Right renal cortex interstitium (tissue), 3 donors: ENCODE measurements around the gene AR. TPM values are rescaled to one million over a fixed set of nuclear protein-coding genes. Genes with fewer than 3 reads are reported as not detected.

Source experiments
- DNase-seq, 3 donors: peaks; one replicate each; pipeline ENCODE4 v3.0.0-alpha.2; 2013; ENCODE audit warnings: low read depth in 3 of 3, low spot score in 2 of 3
- polyA plus RNA-seq, 3 donors: library from polyadenylated mRNA; unstranded; fragments of 120-200 nt; gene quantifications; one replicate each; pipeline ENCODE4 v1.2.1, GENCODE V29; 2013; ENCODE audit not compliant: insufficient read length in 3 of 3

Gene AR
- polyA plus RNA-seq, 3 donors, result 3.5 to 4.0 (median 3.6) TPM

GRCh38 chrX:67563469-67564448, 19.9 kb downstream of the AR start:
- DNase-seq, result no peak

GRCh38 chrX:67564475-67564874, 20.7 kb downstream of the AR start:
- DNase-seq, result no peak

DNA sequence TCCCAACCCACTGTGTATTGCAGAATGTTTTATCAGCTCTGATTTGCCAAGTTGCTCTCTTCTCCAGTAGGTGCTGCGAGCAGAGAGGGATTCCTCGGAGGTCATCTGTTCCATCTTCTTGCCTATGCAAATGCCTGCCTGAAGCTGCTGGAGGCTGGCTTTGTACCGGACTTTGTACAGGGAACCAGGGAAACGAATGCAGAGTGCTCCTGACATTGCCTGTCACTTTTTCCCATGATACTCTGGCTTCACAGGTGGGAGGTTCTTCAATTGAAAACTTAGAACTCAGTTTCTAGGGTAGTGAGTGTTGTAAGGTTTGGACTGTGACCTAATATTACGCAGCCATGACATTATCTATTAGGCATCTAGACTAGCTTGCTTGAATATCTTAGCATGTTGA, 24.9 kb downstream of the AR start:
- no peak for DNase-seq

DNA sequence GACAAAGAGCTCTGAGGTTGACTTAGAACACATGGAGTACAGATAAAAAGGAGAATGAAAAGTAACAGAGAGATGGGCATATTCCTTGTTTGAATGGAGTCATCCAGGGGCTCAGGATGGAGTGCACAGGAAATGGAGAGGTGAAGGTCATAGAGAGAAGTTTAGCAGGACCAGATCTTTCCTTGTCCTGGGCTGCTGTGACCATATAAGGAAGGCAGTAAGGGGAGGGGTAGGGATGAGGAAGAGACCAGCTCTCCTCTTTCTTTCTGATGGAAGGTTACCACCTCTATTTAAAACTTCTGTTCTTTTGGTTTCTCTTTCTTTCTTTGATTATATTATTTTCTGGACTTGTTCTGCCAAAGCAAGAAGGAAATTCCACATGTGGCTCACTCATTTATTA, 27.0 kb downstream of the AR start:
- no peak for DNase-seq

GRCh38 chrX:67574696-67575095, 30.9 kb downstream of the AR start:
- DNase-seq, result no peak

GRCh38 chrX:67582436-67582835, 38.6 kb downstream of the AR start:
- DNase-seq, result no peak

DNA sequence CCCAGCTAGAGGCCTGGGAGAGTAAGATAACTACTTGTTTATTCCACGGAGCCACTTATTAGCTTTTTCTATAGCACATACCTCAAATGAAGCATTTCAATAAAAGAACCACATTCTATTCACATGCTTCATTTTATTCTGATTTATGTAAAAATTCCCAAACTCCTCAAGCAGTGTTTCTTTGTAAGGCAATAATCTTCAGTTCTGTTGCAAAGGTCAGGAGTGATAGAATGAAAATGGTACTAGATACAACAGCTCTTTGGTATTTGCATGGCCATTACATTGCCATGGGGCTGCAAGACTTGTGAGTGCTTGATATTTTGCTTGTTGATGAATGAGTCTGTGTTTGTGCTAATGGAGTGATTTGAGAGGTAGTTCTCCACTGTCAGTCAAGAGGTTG, 39.4 kb downstream of the AR start:
- no peak for DNase-seq

DNA sequence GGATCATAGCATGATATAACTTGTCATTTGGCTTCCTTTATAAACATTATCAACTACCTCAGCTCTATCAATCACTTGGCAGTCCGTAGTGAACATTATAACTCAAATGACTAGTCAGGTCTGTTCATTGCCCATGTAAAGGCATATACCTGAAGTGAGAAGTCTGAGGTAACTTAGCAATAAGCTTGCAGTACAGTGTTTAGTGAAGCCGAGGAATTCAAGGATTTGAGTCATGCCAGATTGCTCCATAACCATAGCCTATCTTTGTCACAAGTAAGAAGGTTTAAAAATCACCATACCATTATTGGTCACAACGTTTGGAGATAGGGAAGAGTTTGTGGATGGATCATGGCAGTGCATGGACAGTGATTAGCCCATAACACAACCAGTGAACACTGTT, 41.6 kb downstream of the AR start:
- DNase-seq, result no peak

DNA sequence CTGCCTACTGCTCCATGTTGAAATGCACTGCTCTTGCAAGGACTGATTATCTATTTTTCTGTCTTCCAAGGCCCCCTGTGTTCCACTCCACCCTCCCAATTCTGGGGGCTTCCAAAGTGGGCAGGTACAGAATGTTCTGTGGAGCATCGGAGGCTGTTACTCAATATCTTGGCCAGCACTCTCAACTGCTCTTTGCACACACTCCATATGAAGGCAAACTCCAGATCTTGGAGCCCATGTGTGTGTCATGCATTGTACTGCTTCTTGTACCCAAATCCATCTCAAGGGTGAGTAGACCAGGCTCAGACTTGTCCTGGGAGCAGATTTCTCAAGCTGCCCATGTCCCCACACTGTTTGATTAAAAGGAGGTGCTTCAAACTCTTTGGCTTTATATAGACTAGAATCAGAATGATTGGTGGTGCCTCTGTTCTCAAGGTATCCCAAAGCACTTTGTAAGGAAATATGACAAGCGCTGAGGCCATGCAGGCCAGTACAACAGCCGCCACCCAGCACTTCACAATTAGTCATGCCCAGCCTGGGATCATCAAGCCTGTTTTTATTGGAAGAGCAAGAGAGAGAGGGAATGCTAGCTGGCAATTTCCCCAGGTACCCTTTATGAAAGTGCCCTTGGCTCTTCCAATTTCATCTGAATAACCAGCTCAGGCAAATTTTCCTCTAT, 44.3 kb downstream of the AR start:
- DNase-seq, result no peak

GRCh38 chrX:67596839-67597790, 53.3 kb downstream of the AR start:
- DNase-seq, result no peak

DNA sequence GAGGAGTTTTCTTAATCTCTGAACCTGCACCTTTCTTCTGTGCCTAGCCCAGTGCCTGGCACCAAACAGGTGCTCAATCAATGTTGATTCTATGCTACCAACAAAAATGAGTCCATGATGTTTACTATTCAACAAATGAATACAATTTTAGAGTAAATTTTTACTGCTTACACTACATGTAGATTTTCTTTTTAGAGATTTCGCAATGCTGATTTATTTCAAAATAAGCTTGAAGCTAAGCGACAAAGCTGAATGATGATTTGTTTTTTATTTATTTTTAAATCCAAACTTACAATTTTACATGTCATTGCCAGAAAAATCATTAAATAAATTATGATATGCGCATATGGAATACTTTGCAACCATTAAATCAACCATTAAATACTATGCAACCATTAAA, 55.7 kb downstream of the AR start:
- DNase-seq, result no peak

GRCh38 chrX:67601771-67602170, 58.0 kb downstream of the AR start:
- no peak for DNase-seq

DNA sequence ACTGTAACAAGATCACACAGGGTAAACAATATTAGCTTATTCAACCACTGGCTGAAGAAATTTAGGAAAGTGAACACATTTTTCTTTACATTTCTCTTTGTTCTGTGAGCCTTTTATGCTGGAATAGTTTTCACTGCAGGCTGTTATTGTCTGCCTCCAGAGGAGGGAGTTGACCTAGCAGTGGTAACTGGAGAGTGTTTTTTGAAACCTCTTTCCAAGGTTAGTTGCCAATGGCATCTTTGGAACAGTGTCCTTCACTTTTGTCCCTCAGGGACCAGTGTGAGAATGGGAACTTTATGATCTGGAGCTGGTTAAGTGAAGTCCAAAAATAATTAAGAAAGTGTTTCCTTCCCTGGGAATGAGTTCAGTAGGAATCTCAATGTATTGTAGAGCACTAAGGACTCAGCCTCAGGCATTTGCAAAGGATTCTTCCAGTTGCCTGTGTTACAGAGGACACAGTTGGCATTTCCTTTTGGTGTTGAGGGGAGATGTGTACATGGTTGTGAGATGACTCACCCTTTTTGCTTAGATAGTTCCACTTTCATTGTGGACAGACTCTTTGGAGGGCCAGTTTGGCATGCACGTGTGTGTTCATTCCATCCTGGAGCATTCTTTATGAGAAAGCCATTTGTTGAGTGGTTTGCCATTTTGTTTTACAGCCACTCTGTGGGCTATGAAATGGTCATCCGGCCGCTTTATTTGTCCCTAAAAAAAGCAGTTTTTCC, 61.3 kb downstream of the AR start:
- DNase-seq, result no peak

- DNase-seq, result no peak
Measured at GRCh38 chrX:67607466-67607865, 63.6 kb downstream of the AR start.

- no peak for DNase-seq
Measured at GRCh38 chrX:67610282-67610681, 66.5 kb downstream of the AR start.

- DNase-seq, result no peak
Measured at GRCh38 chrX:67612231-67612630, 68.4 kb downstream of the AR start.

DNA sequence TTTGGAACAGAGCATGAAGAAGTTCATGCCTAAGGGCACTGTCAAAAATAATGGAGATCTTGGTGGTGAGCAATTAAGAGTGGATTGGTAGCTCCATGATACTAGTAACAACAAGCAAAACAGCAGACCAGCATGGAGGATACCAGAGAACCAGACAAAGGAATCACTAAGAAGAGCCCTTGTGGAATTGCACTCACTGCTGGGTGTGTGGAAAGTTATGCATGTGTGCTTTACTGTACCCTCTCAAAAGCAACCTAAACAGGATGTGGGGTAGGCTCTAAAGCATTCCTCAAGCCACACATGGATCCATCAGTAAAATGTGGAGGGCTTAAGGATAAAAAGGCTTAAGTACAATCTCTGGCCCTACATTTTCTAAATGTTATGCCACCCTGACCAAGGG, 69.5 kb downstream of the AR start:
- no peak for DNase-seq

- no peak for DNase-seq
Measured at GRCh38 chrX:67613996-67614395, 70.2 kb downstream of the AR start.

DNA sequence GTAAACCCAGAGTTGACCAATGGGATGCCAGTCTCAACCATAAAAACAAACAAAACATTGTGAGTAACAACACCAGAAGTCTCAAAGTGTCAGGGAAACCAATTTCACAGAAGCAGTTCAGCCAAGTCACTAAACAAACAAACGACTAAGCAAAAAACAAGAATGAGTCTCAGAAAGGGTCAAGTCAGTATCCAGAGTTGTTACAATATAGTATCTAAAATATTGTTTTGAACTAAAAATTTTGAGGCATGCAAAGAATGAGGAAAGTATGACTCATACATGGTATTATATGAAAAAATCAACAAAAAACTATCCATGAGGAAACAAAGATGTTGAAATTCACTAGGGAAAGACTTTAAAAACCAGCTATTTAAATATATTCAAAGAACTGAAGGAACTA, 70.6 kb downstream of the AR start:
- DNase-seq, result no peak

DNA sequence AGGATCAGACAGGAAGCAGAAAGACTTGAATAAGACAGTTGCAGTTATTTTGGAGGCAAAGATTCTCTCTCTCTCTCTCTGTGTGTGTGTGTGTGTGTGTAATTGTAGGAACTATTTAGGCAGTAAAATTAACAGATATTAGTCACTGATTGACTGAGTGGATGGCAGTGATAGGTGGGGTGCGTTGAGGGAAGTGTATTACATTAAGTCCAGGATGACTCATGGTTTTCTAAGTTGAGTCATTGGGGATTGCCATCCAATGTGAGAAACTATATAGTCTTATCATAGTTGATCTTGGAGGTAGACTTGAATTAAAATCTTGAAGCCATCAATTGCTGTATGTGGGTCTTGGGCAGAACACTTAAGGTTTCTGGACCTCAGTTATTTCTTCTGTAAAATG, 75.4 kb downstream of the AR start:
- no peak for DNase-seq
